HG03097 (cell line): Measurements from ENCODE around the gene PTPRT.

Source experiments
- ATAC-seq: cut with Tn5 transposase; IDR thresholded peaks from one replicate; pipeline ENCODE4 v1.9.1; 2021; ENCODE audit not compliant: unreplicated experiment, low FRiP score

The PTPRT gene

GRCh38 chr20:43029176-43029575, 160.5 kb downstream of the PTPRT start:
- ATAC-seq: no peak

DNA sequence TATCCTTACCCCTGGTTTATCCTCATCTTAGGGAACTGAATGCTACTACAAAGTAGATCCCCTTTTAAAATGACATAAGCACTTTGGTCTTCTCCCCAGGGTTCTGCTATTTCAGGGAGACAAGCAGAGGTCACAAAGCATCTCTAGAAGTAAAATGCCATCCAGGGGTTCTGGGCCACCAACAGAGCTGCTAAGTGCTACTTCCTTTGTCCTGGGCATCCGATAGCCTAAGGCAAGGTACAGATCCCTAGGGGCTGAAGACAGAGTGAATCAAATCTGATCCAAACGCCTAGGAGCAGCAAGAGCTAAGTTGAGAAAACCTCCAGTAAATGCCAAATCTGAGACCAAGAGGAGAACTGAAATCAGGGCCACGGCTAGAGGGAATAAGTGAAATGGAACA, 161.2 kb downstream of the PTPRT start:
- ATAC-seq: no peak

- ATAC-seq: no peak
These were observed 165.9 kb downstream of the PTPRT start for GRCh38 chr20:43023836-43024235.

DNA sequence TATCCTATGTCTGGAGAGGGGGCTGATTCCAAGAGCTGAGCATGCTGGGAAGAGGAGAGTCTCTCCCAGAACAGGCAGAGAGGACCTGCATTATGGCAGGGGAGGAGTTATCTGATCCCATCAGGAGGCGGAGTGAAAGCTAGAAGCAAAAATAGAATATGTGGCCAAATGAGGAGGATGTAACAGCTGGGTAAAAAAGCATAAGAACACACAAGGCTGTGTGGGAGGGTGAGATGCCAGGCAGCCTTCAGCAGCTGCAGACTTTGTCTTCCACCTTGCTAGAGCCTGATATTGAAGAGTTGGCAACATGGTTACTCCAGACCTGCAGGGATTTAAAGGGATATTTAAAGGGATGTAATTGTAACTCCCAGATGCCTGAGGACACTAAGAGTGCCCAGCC, 167.1 kb downstream of the PTPRT start:
- ATAC-seq: no peak

DNA sequence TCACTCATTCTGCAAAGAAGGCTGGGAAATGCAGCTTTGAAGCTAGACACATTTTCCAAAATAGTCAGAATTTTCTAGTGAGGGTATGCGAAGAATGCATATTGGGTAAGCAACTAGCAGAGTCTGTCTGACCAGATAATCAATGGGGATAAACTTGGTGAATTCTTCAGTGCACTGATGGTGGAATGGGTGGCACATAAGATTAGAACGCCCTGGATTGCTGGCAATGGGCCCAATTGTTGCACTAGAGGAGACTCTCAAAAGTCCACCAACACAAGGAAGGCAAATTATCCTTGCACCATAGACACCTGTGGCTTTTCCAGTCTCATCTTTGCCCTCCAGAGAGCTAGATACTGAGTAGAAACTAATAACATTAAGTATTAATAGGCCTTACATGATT, 167.6 kb downstream of the PTPRT start:
- no peak for ATAC-seq

- ATAC-seq: no peak
These were observed 172.3 kb downstream of the PTPRT start for GRCh38 chr20:43017241-43018030.

- ATAC-seq: no peak
These were observed 173.4 kb downstream of the PTPRT start for GRCh38 chr20:43016257-43016656.

- no peak for ATAC-seq
These were observed 174.1 kb downstream of the PTPRT start for GRCh38 chr20:43015566-43015965.

GRCh38 chr20:43014206-43014605, 175.5 kb downstream of the PTPRT start:
- ATAC-seq: no peak

GRCh38 chr20:43011491-43011890, 178.2 kb downstream of the PTPRT start:
- ATAC-seq: no peak

DNA sequence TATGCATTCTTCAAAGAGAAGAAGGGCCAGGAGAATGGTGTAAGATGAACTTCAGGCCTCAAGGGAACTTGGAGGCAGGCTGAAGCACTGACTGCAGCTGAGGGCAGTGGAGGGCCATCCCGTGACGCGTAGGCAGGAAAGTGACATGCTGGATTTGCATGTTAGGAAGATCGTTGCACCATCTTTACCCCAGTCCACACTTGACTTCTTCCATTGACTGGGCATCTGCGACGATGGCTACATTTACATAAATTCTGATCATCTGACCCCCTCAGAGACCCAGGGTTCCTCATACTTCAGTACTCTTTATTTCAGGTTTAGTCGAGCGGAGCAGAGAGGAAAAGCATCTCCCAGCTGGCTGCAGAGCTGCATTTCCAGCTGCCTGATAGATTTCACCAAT, 180.2 kb downstream of the PTPRT start:
- no peak for ATAC-seq

GRCh38 chr20:43007525-43007924, 182.2 kb downstream of the PTPRT start:
- ATAC-seq: no peak

DNA sequence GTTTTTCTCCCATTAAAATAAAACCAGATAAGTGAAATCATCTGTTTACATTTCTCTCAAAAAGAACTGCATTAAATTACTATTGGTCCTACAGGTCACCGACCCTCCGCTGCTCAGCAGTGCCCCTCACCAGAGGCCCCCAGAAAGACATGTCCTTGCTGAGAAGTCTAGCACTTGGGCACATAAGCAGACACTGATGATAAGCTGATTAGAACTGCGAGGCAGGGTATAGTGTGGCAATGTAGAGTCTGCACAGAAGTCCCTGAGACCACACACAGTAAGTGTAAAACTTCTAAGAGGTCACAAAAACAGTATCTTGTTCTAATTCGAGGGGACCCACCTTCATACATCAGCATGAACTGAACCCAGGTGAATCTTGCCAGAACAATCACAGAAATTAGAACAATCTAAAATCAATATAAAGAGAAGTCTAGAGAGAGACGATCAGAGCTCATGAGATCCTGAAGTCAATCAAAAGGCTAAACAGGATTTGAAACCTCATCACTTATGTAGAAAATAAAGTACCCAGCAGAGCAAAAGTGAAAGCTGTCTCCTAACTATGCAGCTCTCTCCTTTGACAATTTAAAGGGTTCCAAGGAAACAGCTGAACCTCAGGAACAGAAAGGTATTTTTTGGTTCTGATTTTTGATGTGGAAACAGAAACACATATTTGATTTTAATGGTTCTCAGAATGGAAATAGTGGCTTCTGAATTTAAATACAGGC, 182.9 kb downstream of the PTPRT start:
- no peak for ATAC-seq

- no peak for ATAC-seq
These were observed 186.3 kb downstream of the PTPRT start for GRCh38 chr20:43003318-43003944.

DNA sequence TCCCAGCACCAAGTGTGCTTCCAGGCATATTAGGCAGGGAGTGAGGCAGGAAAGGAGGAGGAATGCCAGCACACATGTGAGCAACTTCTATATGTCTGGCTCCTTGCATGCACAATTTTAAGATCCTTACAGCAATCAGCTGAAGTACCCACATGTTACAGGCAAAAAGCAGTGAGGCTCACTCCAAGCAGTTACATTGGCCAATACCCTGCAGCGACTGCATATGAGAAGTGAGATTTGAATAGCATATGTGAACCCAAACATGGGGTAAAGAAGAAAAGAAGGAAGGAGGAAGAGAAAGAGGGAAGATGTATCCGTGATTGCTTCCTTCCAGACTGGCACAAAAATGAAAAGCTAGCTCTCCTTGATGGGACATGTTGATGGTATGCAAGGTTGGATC, 193.6 kb downstream of the PTPRT start:
- no peak for ATAC-seq

- ATAC-seq: no peak
These were observed 201.4 kb downstream of the PTPRT start for GRCh38 chr20:42988319-42988718.

DNA sequence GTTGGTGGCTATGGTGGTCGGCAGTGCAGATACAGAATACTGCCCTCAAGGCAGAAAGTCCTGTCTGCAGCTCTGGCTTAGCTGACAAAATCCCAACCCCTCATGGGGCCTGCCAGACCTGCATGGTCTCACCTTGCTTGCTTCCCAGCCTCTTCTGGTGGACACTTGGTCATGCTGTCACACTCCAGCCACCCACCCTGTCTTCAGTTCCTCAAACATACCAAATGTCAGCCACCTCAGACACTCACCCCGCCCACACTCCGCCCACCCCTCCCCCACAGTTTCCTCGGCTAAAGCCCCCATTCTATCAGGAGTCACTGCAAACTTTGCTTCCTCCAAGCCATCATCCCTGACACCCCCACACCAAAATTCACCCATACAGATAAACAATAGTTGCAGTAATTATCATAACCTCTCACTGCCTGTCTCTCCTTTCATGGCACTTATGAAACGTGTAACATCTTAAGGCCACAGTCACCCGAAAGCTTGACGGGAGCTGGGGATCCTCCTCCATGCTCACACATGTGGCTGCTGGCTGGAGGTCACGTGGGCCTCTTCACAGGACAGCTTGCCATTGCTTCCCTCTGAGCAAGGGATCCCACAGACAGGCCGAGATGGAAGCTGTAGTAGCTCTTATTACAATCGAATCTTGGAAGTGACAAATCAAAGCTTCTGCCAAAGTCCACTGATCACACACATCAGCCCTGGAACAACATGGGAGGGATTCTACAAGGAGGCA, 202.2 kb downstream of the PTPRT start:
- no peak for ATAC-seq

GRCh38 chr20:42986143-42986773, 203.4 kb downstream of the PTPRT start:
- ATAC-seq: no peak

DNA sequence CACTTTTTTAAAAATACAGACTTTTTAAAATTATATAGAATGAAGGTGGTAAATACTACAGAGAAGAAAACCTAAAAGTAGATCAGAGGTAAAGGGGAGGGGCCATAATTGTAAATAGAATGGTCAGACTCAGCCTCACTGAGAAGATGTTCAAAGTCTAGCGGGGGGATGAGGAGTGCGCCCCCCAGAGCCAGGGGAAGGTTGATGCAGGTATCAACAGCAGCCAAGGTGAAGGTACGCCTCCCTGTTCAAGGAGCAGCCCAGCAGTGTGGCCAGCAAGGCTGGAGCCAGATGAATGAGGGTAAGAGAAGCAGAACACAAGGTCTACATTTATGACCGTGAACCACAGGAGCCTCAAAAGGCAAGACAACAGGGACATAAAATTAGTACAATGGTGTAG, 204.1 kb downstream of the PTPRT start:
- ATAC-seq: no peak

DNA sequence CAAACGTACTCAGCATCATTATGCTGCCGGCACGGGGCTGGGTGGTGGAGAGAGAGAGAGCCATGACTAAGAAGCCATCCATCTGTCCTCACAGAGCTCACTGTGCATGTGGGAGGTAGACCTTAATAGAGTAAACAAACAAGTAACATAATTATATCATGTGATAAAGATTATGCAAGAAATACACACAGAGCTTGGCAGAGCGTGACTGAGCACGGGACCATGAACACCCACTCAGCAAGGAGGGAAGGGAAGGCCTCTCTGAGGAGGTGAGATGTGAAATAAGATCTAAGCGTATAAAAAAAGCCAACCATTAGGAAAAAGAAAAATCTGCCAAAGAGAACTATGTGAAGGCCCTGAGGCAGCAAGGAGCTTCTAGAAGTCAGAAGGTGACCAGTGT, 207.5 kb downstream of the PTPRT start:
- ATAC-seq: no peak

GRCh38 chr20:42981253-42981652, 208.5 kb downstream of the PTPRT start:
- ATAC-seq: no peak
